CD4-positive, alpha-beta memory T cell (primary cell): Measurements from ENCODE around the gene MT1B. TPM values are rescaled to one million over a fixed set of nuclear protein-coding genes. Genes with fewer than 3 reads are reported as not detected.
"Not testable (repeated sequence)": the region's sequence is repeated elsewhere in the genome, so short reads cannot be mapped to it uniquely, and the experiment has no call there.

ENCODE experiments used
- CTCF ChIA-PET: fragments of 350-600 bp; sonication (Branson Sonifier 250); formaldehyde crosslinking; loops from one replicate; lab custom pipeline; 2021; ENCODE audit warnings: inconsistent platforms; ENCODE audit not compliant: partially characterized antibody; lab: Charles Lee
- POLR2A ChIA-PET: fragments of 350-600 bp; sonication (Branson Sonifier 250); formaldehyde crosslinking; loops from one replicate; lab custom pipeline; 2021; ENCODE audit not compliant: partially characterized antibody; lab: Charles Lee
- DNase-seq, 5 donors: peaks; one replicate each; pipeline versions ENCODE4 v3.0.0 to v3.0.0-alpha.2; 2020 to 2022; ENCODE audit warnings: mixed read lengths in 1 of 5
- H3K27ac ChIP-seq: one replicate; pipeline ENCODE4 v1.7.0; 2013; ENCODE audit warnings: low read depth, low read length
- H3K27me3 ChIP-seq: 2 replicates; pipeline ENCODE4 v1.7.0; 2013; ENCODE audit warnings: mild to moderate bottlenecking, low read length, moderate library complexity; ENCODE audit not compliant: insufficient read depth
- H3K36me3 ChIP-seq: 2 replicates; pipeline ENCODE4 v1.7.0; 2013; ENCODE audit warnings: mild to moderate bottlenecking, low read length, moderate library complexity; ENCODE audit not compliant: insufficient read depth
- H3K4me1 ChIP-seq: 2 replicates; pipeline ENCODE4 v1.7.0; 2013; ENCODE audit warnings: mild to moderate bottlenecking, low read length, moderate library complexity; ENCODE audit not compliant: insufficient read depth
- H3K4me3 ChIP-seq, 2 donors: one replicate each; pipeline ENCODE4 v1.7.0; 2013; ENCODE audit warnings: low read length in 2 of 2, mild to moderate bottlenecking in 1 of 2
- H3K9me3 ChIP-seq, 2 donors: one replicate each; pipeline ENCODE4 v1.7.0; 2013; ENCODE audit warnings: low read length in 2 of 2, control low read depth in 1 of 2; ENCODE audit not compliant: control insufficient read depth in 1 of 2
- H3K27ac Mint-ChIP-seq, 7 donors: one replicate each; pipeline ENCODE4 v1.8.0; 2020 to 2021; ENCODE audit warnings: mixed read lengths in 7 of 7, mild to moderate bottlenecking in 6 of 7, inconsistent platforms in 3 of 7, moderate library complexity in 3 of 7
- H3K27me3 Mint-ChIP-seq, 2 donors: one replicate each; pipeline ENCODE4 v1.8.0; 2020 to 2021; ENCODE audit warnings: mixed read lengths in 2 of 2
- H3K36me3 Mint-ChIP-seq, 2 donors: one replicate each; pipeline ENCODE4 v1.8.0; 2020 to 2021; ENCODE audit warnings: mixed read lengths in 2 of 2, inconsistent platforms in 1 of 2, mild to moderate bottlenecking in 1 of 2
- H3K4me1 Mint-ChIP-seq, 4 donors: one replicate each; pipeline ENCODE4 v1.8.0; 2020 to 2021; ENCODE audit warnings: mixed read lengths in 4 of 4, mild to moderate bottlenecking in 1 of 4
- H3K4me3 Mint-ChIP-seq, 8 donors: one replicate each; pipeline ENCODE4 v1.8.0; 2020 to 2021; ENCODE audit warnings: mixed read lengths in 8 of 8, mild to moderate bottlenecking in 7 of 8, moderate library complexity in 6 of 8, inconsistent platforms in 3 of 8
- H3K9me3 Mint-ChIP-seq, 8 donors: one replicate each; pipeline ENCODE4 v1.8.0; 2020 to 2021; ENCODE audit warnings: mixed read lengths in 8 of 8, mild to moderate bottlenecking in 5 of 8, inconsistent platforms in 3 of 8, moderate library complexity in 1 of 8
- intact Hi-C: fragments of 100-400 bp; cut with micrococcal nuclease; formaldehyde crosslinking; loops from one replicate; pipeline ENCODE4 v1.15.1; 2023
- polyA plus RNA-seq, 2 donors: library from polyadenylated mRNA; unstranded; fragments of 300-500 nt; fragmentation: Illumina TruSeq; gene quantifications; one replicate each; pipeline ENCODE4 v1.2.3, GENCODE V29; 2021
- total RNA-seq, 2 experiments: library from RNA; stranded (reverse); gene quantifications; one replicate each; pipeline ENCODE4 v1.2.3, GENCODE V29; 2021

Gene MT1B
- total and polyA plus RNA-seq, 4 experiments from 2014 or later = not detected

DNA sequence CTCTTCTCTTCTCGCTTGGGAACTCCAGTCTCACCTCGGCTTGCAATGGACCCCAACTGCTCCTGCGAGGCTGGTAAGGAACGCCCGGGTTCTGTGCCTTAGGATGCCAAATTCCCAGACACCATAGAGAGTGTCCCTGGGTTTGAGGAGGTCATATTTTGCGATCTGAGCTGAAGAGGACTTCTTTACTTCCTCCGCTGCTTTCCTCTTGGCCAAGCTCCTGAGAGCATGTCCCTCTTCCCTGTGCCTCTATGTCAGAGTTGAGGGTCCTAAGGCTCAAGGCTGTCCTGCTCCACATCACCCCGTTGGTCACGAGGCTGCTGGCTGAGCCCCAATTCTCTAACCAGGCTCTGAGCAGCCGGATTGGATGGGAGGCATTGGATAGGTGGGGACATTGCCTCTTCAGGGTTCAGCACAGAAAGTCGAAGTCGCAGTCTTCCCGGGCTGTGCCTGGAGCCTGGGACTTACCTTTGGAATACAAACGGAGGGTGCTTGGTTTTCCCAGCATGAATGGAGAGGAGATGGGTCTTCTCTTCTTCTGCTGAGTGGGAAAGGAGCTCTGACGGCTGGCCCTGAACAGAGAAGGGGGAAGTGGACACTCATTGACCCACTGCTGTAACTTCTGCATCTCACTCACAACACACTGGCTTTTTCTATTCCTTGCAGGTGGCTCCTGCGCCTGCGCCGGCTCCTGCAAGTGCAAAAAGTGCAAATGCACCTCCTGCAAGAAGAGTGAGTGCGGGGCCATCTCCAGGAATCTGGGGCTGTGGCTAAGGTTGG is 18.3 kb downstream of the MT1B start:
- H3K4me3 ChIP-seq = no peak overlapping the region
- no peaks in the 10 kb centered on the region for H3K36me3 ChIP-seq
- H3K27me3 ChIP-seq = peaks cover 32% of the 10 kb centered on the region
- intact Hi-C loops = no loop called here
- Mint-ChIP-seq H3K9me3 (no peaks in the 10 kb centered on the region), H3K4me3 (no peak overlapping the region), H3K36me3 (peaks cover 0 to 4% of the 10 kb centered on the region in 2 donors), H3K4me1 (peaks cover 4 to 23% (median 16%) of the 10 kb centered on the region in 4 donors), H3K27ac (no peak overlapping the region), H3K27me3 (peaks cover 33 to 54% of the 10 kb centered on the region in 2 donors)
- H3K9me3 ChIP-seq = no peaks in the 10 kb centered on the region
- DNase-seq = no peak
- ChIA-PET POLR2A (interaction anchor here (0.6 to 1.4 kb wide), 3 partner anchors 9 to 32 kb away, joined by 3 read pairs; partner anchors contain the start of gene MT1X), CTCF (interaction anchor here (1.5 kb wide), 1 partner anchor 94 kb away, joined by 3 read pairs; no protein-coding TSS in a partner anchor)
- H3K27ac ChIP-seq = no peak overlapping the region
- H3K4me1 ChIP-seq = peaks cover 13% of the 10 kb centered on the region

DNA sequence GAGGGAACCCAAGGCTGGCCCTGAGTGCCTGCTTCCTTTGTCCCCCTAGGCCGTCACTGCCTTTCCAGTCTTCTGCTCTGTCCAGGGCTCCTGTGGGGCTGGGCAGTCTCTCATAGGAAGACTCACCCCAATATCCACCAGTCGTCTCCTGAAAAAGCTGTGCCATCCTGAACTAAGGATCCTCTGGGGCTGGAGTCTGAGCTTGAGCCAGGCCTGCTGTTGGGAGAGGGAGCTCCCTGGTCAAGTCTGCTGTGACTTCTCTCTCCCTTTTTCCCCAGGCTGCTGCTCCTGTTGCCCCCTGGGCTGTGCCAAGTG is 18.9 kb downstream of the MT1B start:
- Histone ChIP-seq H3K27me3 (peaks cover 32% of the 10 kb centered on the region), H3K4me1 (peaks cover 16% of the 10 kb centered on the region)

DNA sequence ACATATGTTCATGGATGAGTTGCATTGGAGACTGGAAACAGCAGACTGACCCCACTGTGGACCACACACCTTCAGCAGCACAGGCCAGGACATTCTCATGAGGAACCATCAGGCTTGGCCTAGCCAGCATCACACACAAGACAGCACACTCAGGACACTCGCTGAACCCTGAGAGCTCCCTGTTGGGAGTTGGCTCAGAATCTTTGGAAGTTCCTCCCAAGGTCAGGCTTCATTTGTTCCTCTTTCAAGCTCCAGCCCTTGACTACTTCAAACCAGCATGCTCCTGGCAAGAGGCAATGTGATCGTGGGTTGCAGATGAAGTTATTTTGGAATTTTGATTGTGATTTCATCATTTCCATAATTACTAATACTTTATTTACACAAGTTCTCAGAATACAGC is 20.0 kb downstream of the MT1B start:
- Mint-ChIP-seq H3K27me3 (peaks cover 28 to 55% of the 10 kb centered on the region in 2 donors), H3K4me1 (peaks cover 12 to 32% (median 22%) of the 10 kb centered on the region in 4 donors)
- H3K9me3 Mint-ChIP-seq, H3K27ac ChIP-seq, H3K36me3 Mint-ChIP-seq, H3K27ac Mint-ChIP-seq, DNase-seq, CTCF ChIA-PET, H3K4me3 ChIP-seq, H3K36me3 ChIP-seq, intact Hi-C loops, H3K9me3 ChIP-seq, H3K4me3 Mint-ChIP-seq, POLR2A ChIA-PET: not testable (repeated sequence)
- Histone ChIP-seq H3K27me3 (peaks cover 32% of the 10 kb centered on the region), H3K4me1 (peaks cover 22% of the 10 kb centered on the region)

More for the DNA sequence above, 18.9 kb downstream of the MT1B start:
- H3K27me3 Mint-ChIP-seq = peaks cover 33 to 58% of the 10 kb centered on the region in 2 donors
- no peaks in the 10 kb centered on the region for H3K9me3 Mint-ChIP-seq
- Histone ChIP-seq H3K27ac (no peak overlapping the region), H3K9me3 (no peaks in the 10 kb centered on the region), H3K36me3 (no peaks in the 10 kb centered on the region), H3K4me3 (no peak overlapping the region)
- no peak overlapping the region for H3K27ac Mint-ChIP-seq
- intact Hi-C loops = no loop called here
- no peak for DNase-seq
- ChIA-PET POLR2A (interaction anchor here (0.6 kb wide), 1 partner anchor 31 kb away, joined by 3 read pairs; no protein-coding TSS in a partner anchor), CTCF (no interaction called here)
- peaks cover 8 to 27% (median 20%) of the 10 kb centered on the region in 4 donors for H3K4me1 Mint-ChIP-seq
- peaks cover 0 to 4% of the 10 kb centered on the region in 2 donors for H3K36me3 Mint-ChIP-seq
- no peak overlapping the region for H3K4me3 Mint-ChIP-seq

DNA sequence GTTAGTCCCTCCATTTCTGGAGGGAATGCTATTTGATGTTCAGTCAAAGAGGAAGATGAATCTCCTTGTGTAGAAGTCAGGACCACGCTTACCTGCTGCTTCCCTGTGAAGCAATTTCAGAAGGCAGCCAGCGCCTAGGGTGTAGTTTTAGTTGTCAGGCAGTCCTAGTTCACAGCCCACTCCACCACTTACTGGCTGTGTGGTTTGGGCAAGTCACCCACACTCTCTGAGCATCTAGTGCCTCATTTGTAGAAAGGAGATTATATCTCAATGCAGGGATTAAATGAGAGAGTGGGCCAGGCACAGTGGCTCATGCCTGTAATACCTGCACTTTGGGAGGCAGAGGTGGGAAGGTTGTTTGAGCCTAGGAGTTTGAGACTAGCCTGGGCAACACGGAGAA is 20.5 kb downstream of the MT1B start:
- H3K27me3 Mint-ChIP-seq = peaks cover 27 to 52% of the 10 kb centered on the region in 2 donors
- intact Hi-C loops = not testable (repeated sequence)
- CTCF ChIA-PET = interaction anchor here (2.2 kb wide), 1 partner anchor 71 kb away, joined by 5 read pairs; no protein-coding TSS in a partner anchor

DNA sequence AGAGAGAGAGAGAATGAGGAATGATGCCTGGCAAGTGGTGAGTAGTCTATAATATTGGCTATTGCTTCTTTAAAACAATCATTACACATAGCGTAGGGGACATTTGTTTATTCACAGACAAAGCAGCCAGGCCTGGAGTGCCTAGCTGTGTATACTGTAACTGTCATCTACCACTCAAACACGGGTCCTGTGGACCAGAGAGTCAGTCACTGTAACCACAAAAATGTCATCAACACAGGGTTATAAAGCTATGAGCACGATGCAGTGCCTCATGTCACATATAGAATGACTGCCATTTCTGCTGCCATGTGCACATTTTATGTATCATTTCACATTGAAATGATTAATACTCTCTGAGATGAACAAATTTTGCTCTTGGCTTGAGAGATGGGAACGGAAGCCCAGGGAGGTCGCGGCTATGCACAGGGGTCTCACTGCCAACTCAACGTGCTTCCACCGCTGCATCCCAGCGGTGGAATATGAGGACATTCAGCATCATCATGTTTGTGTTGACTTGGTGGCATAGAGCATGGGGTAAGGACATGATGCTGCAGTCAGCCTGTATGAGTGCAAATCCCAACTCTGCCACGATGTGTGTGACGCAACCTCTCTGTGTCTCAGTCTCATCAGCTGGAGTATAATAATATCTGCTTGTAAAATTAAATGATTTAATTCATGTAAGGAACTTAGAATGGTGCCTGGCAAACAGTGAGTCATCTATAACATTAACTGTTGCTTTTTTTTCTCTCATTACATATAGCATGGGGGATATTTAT is 21.3 kb downstream of the MT1B start:
- CTCF ChIA-PET = interaction anchor here (0.8 to 2.2 kb wide), 3 partner anchors 9 to 72 kb away, joined by 4 to 9 read pairs (median 5); partner anchors contain the start of gene MT1X
- no peak overlapping the region for H3K27ac ChIP-seq
- peaks cover 27 to 46% of the 10 kb centered on the region in 2 donors for H3K27me3 Mint-ChIP-seq

More for the DNA sequence above, 20.5 kb downstream of the MT1B start:
- H3K27ac ChIP-seq, H3K27ac Mint-ChIP-seq, H3K4me3 Mint-ChIP-seq, H3K36me3 ChIP-seq, DNase-seq, H3K36me3 Mint-ChIP-seq, H3K4me3 ChIP-seq, POLR2A ChIA-PET, H3K9me3 ChIP-seq, H3K9me3 Mint-ChIP-seq: not testable (repeated sequence)
- peaks cover 22% of the 10 kb centered on the region for H3K4me1 ChIP-seq
- peaks cover 12 to 32% (median 22%) of the 10 kb centered on the region in 4 donors for H3K4me1 Mint-ChIP-seq
- peaks cover 30% of the 10 kb centered on the region for H3K27me3 ChIP-seq

DNA sequence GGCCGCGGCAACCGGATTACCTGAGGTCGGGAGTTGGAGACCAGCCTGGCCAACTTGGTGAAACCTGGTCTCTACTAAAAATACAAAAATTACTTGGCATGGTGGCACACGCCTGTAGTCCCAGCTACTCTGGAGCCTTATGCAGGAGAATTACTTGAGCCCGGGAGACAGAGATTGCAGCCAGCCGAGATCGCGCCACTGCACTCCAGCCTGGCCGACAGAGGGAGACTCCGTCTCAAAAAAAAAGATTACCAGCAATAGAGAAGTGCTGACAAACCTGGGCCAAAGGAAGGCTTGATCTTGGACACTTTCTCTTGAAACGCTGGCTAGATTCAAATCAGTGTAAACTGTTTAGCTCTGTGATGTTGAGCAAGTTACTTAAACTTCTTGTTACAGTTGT is 22.2 kb downstream of the MT1B start:
- Histone ChIP-seq H3K27ac (no peak overlapping the region), H3K27me3 (peaks cover 13% of the 10 kb centered on the region), H3K4me1 (peaks cover 14% of the 10 kb centered on the region), H3K9me3 (no peaks in the 10 kb centered on the region), H3K4me3 (no peak overlapping the region), H3K36me3 (no peaks in the 10 kb centered on the region)
- ChIA-PET CTCF (interaction anchor here (0.8 to 2.2 kb wide), 3 partner anchors 9 to 73 kb away, joined by 4 to 9 read pairs (median 5); partner anchors contain the start of gene MT1X), POLR2A (interaction anchor here (0.7 to 1.5 kb wide), 2 partner anchors 8 to 53 kb away, joined by 3 to 6 read pairs; partner anchors contain the start of gene MT1X)
- Mint-ChIP-seq H3K36me3 (no peaks in the 10 kb centered on the region), H3K9me3 (no peaks in the 10 kb centered on the region), H3K4me3 (peak overlapping the region in 3 of 8 donors; percentile 7 to 27 (median 21)), H3K27ac (no peak overlapping the region), H3K4me1 (peaks cover 10 to 18% (median 15%) of the 10 kb centered on the region in 4 donors), H3K27me3 (peaks cover 21 to 38% of the 10 kb centered on the region in 2 donors)
- peak in 2 of 5 donors; percentile 15 to 47 for DNase-seq
- intact Hi-C loops = loop anchor here (1.0 kb wide), 1 partner anchor 28 kb away; no protein-coding TSS in a partner anchor

More for the DNA sequence above, 21.3 kb downstream of the MT1B start:
- H3K36me3 Mint-ChIP-seq = peaks cover 0 to 4% of the 10 kb centered on the region in 2 donors
- no peak overlapping the region for H3K4me3 ChIP-seq
- POLR2A ChIA-PET = interaction anchor here (1.5 kb wide), 1 partner anchor 9 kb away, joined by 6 read pairs; the partner anchor contains the start of gene MT1X
- DNase-seq = no peak
- no peak overlapping the region for H3K4me3 Mint-ChIP-seq
- H3K9me3 Mint-ChIP-seq = no peaks in the 10 kb centered on the region
- H3K27me3 ChIP-seq = peaks cover 22% of the 10 kb centered on the region
- H3K4me1 Mint-ChIP-seq = peaks cover 12 to 27% (median 22%) of the 10 kb centered on the region in 4 donors
- H3K27ac Mint-ChIP-seq = no peak overlapping the region
- no peaks in the 10 kb centered on the region for H3K36me3 ChIP-seq
- H3K4me1 ChIP-seq = peaks cover 17% of the 10 kb centered on the region
- no peaks in the 10 kb centered on the region for H3K9me3 ChIP-seq
- intact Hi-C loops = no loop called here
